Common myeloid progenitor, CD34-positive (primary cell): ENCODE results near the gene ECT2L.

Source experiments
- CTCF ChIA-PET: fragments of 350-600 bp; sonication (Branson Sonifier 250); formaldehyde crosslinking; loops from one replicate; lab custom pipeline; 2021; ENCODE audit warnings: antibody characterized with exemption; lab: Charles Lee
- POLR2A ChIA-PET: fragments of 350-600 bp; sonication (Branson Sonifier 250); formaldehyde crosslinking; loops from one replicate; lab custom pipeline; 2021; ENCODE audit warnings: antibody characterized with exemption; lab: Charles Lee
- DNase-seq, 3 donors: peaks; one replicate each; pipeline versions ENCODE4 v3.0.0 to v3.0.0-alpha.2; 2013
- H3K27ac ChIP-seq, 2 experiments: 1 replicate in 1 of 2; 2 replicates in 1 of 2; pipeline ENCODE4 v1.7.0; 2013; ENCODE audit warnings: inconsistent platforms in 2 of 2, low read length in 2 of 2, mild to moderate bottlenecking in 2 of 2, low read depth in 1 of 2, moderate library complexity in 1 of 2; ENCODE audit not compliant: severe bottlenecking in 2 of 2, insufficient read depth in 1 of 2, poor library complexity in 1 of 2
- H3K27me3 ChIP-seq, 5 experiments: replicated peaks in 2 of 5; 1 replicate in 3 of 5; 2 replicates in 2 of 5; pipeline versions ENCODE4 v1.6.1 to v1.7.0; 2013; ENCODE audit warnings: low read length in 4 of 5, mild to moderate bottlenecking in 2 of 5, moderate library complexity in 2 of 5, inconsistent platforms in 1 of 5; ENCODE audit not compliant: insufficient read depth in 5 of 5, control insufficient read depth in 4 of 5
- H3K36me3 ChIP-seq, 4 experiments: 1 replicate in 2 of 4; 2 replicates in 2 of 4; pipeline versions ENCODE4 v1.6.1 to v1.7.0; 2013; ENCODE audit warnings: low read length in 3 of 4, control low read depth in 1 of 4, mild to moderate bottlenecking in 1 of 4; ENCODE audit not compliant: control insufficient read depth in 4 of 4, insufficient read depth in 4 of 4
- H3K4me1 ChIP-seq, 4 experiments: 1 replicate in 3 of 4; 2 replicates in 1 of 4; pipeline versions ENCODE4 v1.6.1 to v1.7.1; 2013; ENCODE audit warnings: low read length in 3 of 4, mild to moderate bottlenecking in 3 of 4, control low read depth in 1 of 4, inconsistent platforms in 1 of 4, moderate library complexity in 1 of 4; ENCODE audit not compliant: control insufficient read depth in 4 of 4, insufficient read depth in 4 of 4; ENCODE audit errors: control extremely low read depth in 1 of 4
- H3K4me3 ChIP-seq, 7 experiments: 1 replicate in 4 of 7; 2 replicates in 3 of 7; pipeline versions ENCODE4 v1.5.1 to v1.7.0; 2013; ENCODE audit warnings: mild to moderate bottlenecking in 7 of 7, low read length in 6 of 7, moderate library complexity in 6 of 7, inconsistent platforms in 2 of 7, low read depth in 2 of 7, control low read depth in 1 of 7; ENCODE audit not compliant: insufficient read depth in 4 of 7, control insufficient read depth in 1 of 7; ENCODE audit errors: extremely low read depth in 1 of 7
- H3K9me3 ChIP-seq, 5 experiments: 1 replicate in 4 of 5; 2 replicates in 1 of 5; pipeline versions ENCODE4 v1.6.1 to v1.7.1; 2013; ENCODE audit warnings: low read length in 4 of 5, mild to moderate bottlenecking in 2 of 5, inconsistent platforms in 1 of 5, low read depth in 1 of 5, moderate library complexity in 1 of 5; ENCODE audit not compliant: control insufficient read depth in 4 of 5, insufficient read depth in 2 of 5; ENCODE audit errors: control extremely low read depth in 1 of 5
- WGBS: methylation state at CpG from one replicate; pipeline ENCODE4 v1.1.5; 2013; ENCODE audit not compliant: insufficient coverage; 5-methylcytosine and 5-hydroxymethylcytosine counted together

Gene ECT2L

DNA sequence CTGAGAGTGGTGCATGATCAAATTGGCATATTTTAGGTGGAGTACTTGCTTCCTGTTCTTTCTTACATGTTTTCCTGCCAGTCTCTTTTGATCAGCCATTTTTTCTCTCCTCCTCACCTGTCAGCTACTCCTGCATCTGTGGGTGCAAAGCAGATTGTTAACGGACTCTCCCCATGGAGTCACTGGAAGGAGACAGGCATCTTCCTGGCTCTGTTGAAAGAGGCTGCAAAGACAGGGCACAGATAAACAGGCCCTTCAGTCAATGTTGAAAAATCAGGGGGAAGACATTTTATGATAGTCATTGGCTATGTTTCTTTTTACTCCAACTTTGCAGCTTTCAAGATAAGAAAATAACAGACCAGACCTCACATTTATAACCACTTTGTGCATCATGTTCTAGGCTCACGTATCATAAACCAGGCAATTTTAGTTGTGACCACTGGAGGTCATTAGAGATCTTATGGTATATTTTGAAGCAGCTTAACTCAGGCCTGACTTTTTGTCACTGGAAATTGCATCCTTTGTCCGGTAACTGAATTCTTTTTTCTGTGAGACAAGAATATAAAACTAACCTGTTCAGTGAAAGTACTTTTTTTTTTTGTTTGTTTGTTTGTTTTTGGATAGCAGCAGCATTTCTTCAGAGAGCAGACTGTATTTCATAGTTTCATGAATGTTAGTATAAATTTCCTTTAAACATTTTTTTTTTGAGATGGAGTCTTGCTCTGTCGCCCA lies 20.1 kb downstream of the ECT2L start:
- WGBS = 76% methylated on average over 2 of the region's 4 CpGs
- H3K9me3 ChIP-seq = no peaks in the 10 kb centered on the region
- POLR2A ChIA-PET = interaction anchor here (0.5 kb wide), 1 partner anchor 34 kb away, joined by 4 read pairs; no protein-coding TSS in a partner anchor
- no peaks in the 10 kb centered on the region for H3K27me3 ChIP-seq
- CTCF ChIA-PET = interaction anchor here (0.5 to 1.6 kb wide), 13 partner anchors 10 to 1108 kb away, joined by 3 to 5 read pairs (median 3); no protein-coding TSS in a partner anchor
- no peak overlapping the region for H3K27ac ChIP-seq
- DNase-seq = peak; percentile 49 to 76 (median 75)
- peaks cover 0 to 17% (median 8%) of the 10 kb centered on the region in 4 experiments for H3K4me1 ChIP-seq
- no peak overlapping the region for H3K4me3 ChIP-seq
- H3K36me3 ChIP-seq = no peaks in the 10 kb centered on the region

DNA sequence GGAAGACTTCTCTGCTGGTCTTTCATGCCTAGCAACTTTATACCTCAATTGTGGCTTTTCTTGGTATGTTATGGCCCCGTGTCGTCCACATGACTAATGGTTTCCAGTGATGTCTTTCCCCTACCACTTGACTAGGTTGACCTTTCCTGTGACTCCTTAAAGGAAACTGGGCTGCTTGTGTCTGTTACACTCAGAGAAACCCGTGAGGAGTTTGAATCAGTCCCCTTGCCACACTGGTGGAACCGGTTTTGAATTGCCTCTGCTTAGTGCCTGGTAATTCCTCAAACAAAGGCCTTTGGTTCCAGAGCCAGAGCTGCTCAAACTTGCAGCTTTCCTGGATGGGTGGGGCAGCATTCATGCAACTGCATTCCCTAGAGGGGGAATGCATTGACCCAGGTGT lies 21.9 kb downstream of the ECT2L start:
- H3K27ac ChIP-seq = no peak overlapping the region

DNA sequence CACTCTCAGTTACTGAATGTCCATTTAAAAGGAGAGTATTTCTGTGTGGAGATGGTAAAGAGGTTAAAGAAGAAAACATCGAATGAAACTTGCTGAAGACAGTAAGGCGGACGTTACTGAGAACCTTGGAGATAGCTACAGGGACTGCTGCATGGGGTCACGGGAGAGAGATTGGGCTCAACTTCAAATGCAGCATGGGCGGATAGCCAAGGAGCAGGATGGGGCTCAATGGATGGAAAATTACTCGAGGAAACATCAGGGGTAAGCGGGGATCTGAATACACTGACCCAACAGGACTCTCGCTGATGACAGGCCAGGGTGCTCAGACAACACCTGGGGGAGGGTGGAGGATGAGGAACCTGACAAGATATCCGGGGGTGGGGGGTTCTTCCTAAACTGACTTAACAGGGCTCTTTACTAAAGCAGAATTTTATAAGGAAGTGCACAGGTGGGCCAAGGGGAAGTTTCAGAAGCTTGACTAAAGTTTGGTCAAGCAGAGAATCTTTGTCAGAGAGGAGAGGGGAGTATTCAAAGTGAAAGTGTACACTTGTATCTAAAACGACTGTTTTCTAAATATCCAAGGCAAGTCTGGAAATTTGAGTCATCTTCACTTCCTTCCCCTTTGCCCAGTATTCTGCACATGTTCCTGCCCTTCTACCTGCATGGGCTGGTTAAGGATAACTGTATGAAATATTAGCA lies 22.8 kb downstream of the ECT2L start:
- Histone ChIP-seq H3K4me3 (no peak overlapping the region), H3K4me1 (peaks cover 0 to 17% (median 8%) of the 10 kb centered on the region in 4 experiments), H3K9me3 (no peaks in the 10 kb centered on the region), H3K27ac (no peak overlapping the region), H3K27me3 (no peaks in the 10 kb centered on the region), H3K36me3 (no peaks in the 10 kb centered on the region)
- CTCF ChIA-PET = interaction anchor here (0.9 to 2.6 kb wide), 2 partner anchors 10 to 546 kb away, joined by 3 to 8 read pairs; no protein-coding TSS in a partner anchor
- WGBS = 94% methylated on average over 9 of the region's 10 CpGs
- peak; percentile 5 to 55 (median 40) for DNase-seq
- POLR2A ChIA-PET = interaction anchor here (0.5 kb wide), 1 partner anchor 16 kb away, joined by 4 read pairs; no protein-coding TSS in a partner anchor

More for the DNA sequence above, 21.9 kb downstream of the ECT2L start:
- POLR2A ChIA-PET = no interaction called here
- no peaks in the 10 kb centered on the region for H3K27me3 ChIP-seq
- no peak for DNase-seq
- no peaks in the 10 kb centered on the region for H3K36me3 ChIP-seq
- no peak overlapping the region for H3K4me3 ChIP-seq
- H3K4me1 ChIP-seq = peaks cover 0 to 17% (median 8%) of the 10 kb centered on the region in 4 experiments
- H3K9me3 ChIP-seq = no peaks in the 10 kb centered on the region
- CTCF ChIA-PET = interaction anchor here (2.6 kb wide), 1 partner anchor 547 kb away, joined by 8 read pairs; no protein-coding TSS in a partner anchor
- WGBS = 92% methylated on average over 4 of the region's 4 CpGs

DNA sequence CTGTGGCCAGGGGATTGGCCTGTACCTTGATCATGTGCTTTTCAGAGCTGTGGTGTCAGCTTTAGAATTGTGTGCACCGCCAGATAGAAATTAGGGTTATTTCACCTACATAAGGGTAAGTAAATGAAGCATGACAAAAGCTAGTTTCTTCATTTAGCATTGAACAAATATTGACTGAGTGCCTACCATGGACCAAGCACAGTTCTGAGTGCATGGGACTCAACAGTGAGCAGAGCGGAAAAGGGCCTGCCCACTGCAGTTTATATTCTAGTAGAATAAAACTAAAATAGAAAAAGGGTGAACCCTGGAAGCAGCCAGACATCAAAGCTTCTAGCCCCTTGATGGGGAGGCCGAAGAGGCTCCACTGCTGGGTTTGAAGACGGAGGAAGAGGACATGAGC lies 25.6 kb downstream of the ECT2L start:
- Histone ChIP-seq H3K9me3 (no peaks in the 10 kb centered on the region), H3K4me1 (peaks cover 0 to 14% (median 8%) of the 10 kb centered on the region in 4 experiments), H3K27ac (no peak overlapping the region), H3K27me3 (no peaks in the 10 kb centered on the region), H3K36me3 (no peaks in the 10 kb centered on the region), H3K4me3 (no peak overlapping the region)
- WGBS = 96% methylated on average over 2 of the region's 4 CpGs
- DNase-seq = no peak
- POLR2A ChIA-PET = interaction anchor here (0.6 kb wide), 1 partner anchor 85 kb away, joined by 3 read pairs; no protein-coding TSS in a partner anchor
- CTCF ChIA-PET = interaction anchor here (1.2 kb wide), 1 partner anchor 23 kb away, joined by 5 read pairs; no protein-coding TSS in a partner anchor

DNA sequence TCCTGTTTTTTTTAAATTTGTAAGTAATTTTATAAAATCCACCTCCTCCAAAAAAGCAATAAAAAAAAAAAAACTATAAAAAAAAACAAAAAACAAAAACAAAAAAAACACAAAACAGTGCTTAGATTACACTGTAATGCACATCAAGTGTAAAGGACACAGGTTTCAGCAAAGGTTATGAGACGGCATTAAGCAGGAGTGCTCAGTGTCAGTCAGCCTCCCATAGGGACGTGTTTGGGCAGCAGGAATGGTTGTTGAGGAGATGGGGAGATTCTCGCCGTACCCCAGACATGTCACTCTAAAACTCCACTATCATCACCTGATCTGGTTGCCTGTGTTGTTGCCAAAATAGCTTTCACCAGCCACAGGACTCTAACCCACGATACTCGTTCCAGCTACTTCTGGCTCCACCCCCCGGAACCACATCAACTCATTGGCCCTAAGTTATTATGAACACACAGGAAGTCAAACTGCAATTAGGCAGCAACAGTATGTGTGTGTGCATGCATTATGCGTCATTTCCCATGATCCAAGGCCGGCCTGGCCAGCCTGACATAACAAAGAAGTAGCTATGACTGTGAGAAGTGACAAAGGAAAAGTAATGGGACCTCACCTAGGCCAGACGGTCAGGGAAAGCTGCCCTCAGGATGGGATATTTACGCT lies 28.7 kb downstream of the ECT2L start:
- WGBS = 91% methylated on average over 9 of the region's 11 CpGs
- POLR2A ChIA-PET = no interaction called here
- Histone ChIP-seq H3K36me3 (no peaks in the 10 kb centered on the region), H3K4me1 (no peaks in the 10 kb centered on the region), H3K27me3 (no peaks in the 10 kb centered on the region), H3K27ac (no peak overlapping the region), H3K9me3 (no peaks in the 10 kb centered on the region), H3K4me3 (no peak overlapping the region)
- DNase-seq = peak in 2 of 3 donors; percentile 6
- CTCF ChIA-PET = interaction anchor here (0.8 kb wide), 1 partner anchor 24 kb away, joined by 4 read pairs; no protein-coding TSS in a partner anchor

DNA sequence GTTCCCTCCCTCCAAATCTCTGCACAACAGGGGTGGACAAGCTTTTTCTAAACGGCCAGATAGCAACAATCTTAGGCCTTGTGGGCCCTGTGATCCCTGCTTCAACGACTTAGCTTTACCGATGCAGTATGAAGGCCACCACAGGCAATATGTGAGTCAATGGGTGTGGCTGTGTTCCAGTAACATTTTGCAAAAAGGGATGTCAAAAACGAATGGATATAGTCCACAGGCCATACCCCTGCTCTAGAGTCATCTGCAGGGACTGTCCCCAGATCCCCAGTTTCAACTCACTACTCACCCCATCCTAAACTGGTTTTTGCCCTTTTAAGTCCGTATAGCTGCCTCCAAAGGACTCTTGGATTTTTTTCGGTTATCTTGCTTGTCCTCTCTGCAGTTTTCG lies 34.4 kb downstream of the ECT2L start:
- ChIA-PET POLR2A (no interaction called here), CTCF (no interaction called here)
- H3K36me3 ChIP-seq = no peaks in the 10 kb centered on the region
- no peaks in the 10 kb centered on the region for H3K4me1 ChIP-seq
- no peak for DNase-seq
- no peaks in the 10 kb centered on the region for H3K27me3 ChIP-seq
- no peak overlapping the region for H3K4me3 ChIP-seq
- no peak overlapping the region for H3K27ac ChIP-seq
- WGBS = 80% methylated on average over 4 of the region's 7 CpGs
- peaks cover 0 to 6% (median 0%) of the 10 kb centered on the region in 5 experiments for H3K9me3 ChIP-seq
